HepG2 (cell line): Measurements from ENCODE around the gene PA2G4. TPM values are rescaled to one million over a fixed set of nuclear protein-coding genes. Genes with fewer than 3 reads are reported as not detected.

Experiments used
- ADNP ChIP-seq: sonication (generic); formaldehyde crosslinking; IDR thresholded peaks from 2 replicates; pipeline ENCODE4 v1.4.0; 2020; ENCODE audit warnings: missing genetic modification reagents
- CHD4 ChIP-seq: fragments of 200-600 bp; sonication (generic); IDR thresholded peaks from 2 replicates; pipeline ENCODE4 v1.7.0; 2017; ENCODE audit warnings: mild to moderate bottlenecking, low read length, borderline replicate concordance
- KAT2B ChIP-seq: fragments of 150-350 bp; IDR thresholded peaks from 2 replicates; pipeline ENCODE4 v1.6.1; 2014; ENCODE audit warnings: low read depth, low read length, borderline replicate concordance
- MTF1 ChIP-seq: sonication (generic); formaldehyde crosslinking; IDR thresholded peaks from 2 replicates; pipeline ENCODE4 v1.5.0; 2020; ENCODE audit warnings: missing genetic modification reagents
- MXD3 ChIP-seq: IDR thresholded peaks from 2 replicates; pipeline ENCODE4 v1.6.1; 2016; ENCODE audit warnings: mild to moderate bottlenecking, missing biosample characterization, missing genetic modification reagents
- NBN ChIP-seq: fragments of 450-650 bp; conservative IDR thresholded peaks from 2 replicates; pipeline ENCODE4 v1.6.1; 2017
- NCOA1 ChIP-seq: sonication (generic); formaldehyde crosslinking; IDR thresholded peaks from 2 replicates; pipeline ENCODE4 v1.9.0; 2021; ENCODE audit warnings: missing genetic modification reagents
- RXRA ChIP-seq: sonication (generic); formaldehyde crosslinking; IDR thresholded peaks from 2 replicates; pipeline ENCODE4 v1.5.1; 2020; ENCODE audit warnings: missing genetic modification reagents
- SNAPC4 ChIP-seq: sonication (generic); formaldehyde crosslinking; IDR thresholded peaks from 2 replicates; pipeline ENCODE4 v1.4.0; 2020; ENCODE audit warnings: mild to moderate bottlenecking, missing genetic modification reagents
- ZEB1 ChIP-seq: IDR thresholded peaks from 2 replicates; pipeline ENCODE4 v1.6.1; 2012; ENCODE audit warnings: mild to moderate bottlenecking, low read depth, inconsistent platforms; ENCODE audit not compliant: insufficient replicate concordance
- ZFAT ChIP-seq: sonication (generic); formaldehyde crosslinking; conservative IDR thresholded peaks from 2 replicates; pipeline ENCODE4 v1.8.1; 2023; ENCODE audit warnings: missing genetic modification reagents, inconsistent platforms
- ZNF225 ChIP-seq: sonication (generic); formaldehyde crosslinking; IDR thresholded peaks from 2 replicates; pipeline ENCODE4 v1.4.0; 2020; ENCODE audit warnings: mild to moderate bottlenecking, missing genetic modification reagents
- ZNF235 ChIP-seq: sonication (generic); formaldehyde crosslinking; IDR thresholded peaks from 2 replicates; pipeline ENCODE4 v1.8.1; 2023; ENCODE audit warnings: mild to moderate bottlenecking, missing genetic modification reagents, borderline replicate concordance
- ZNF362 ChIP-seq: sonication (generic); formaldehyde crosslinking; IDR thresholded peaks from 2 replicates; pipeline ENCODE4 v1.4.0; 2020; ENCODE audit warnings: missing genetic modification reagents, mild to moderate bottlenecking, borderline replicate concordance
- ZNF556 ChIP-seq: sonication (generic); formaldehyde crosslinking; IDR thresholded peaks from 2 replicates; pipeline ENCODE4 v1.4.0; 2020; ENCODE audit warnings: mild to moderate bottlenecking, missing genetic modification reagents, borderline replicate concordance
- ZNF577 ChIP-seq: sonication (generic); formaldehyde crosslinking; IDR thresholded peaks from 2 replicates; pipeline ENCODE4 v1.4.0; 2020; ENCODE audit warnings: mild to moderate bottlenecking, low read depth, missing genetic modification reagents, borderline replicate concordance
- ZNF770 ChIP-seq: sonication (generic); formaldehyde crosslinking; IDR thresholded peaks from 2 replicates; pipeline ENCODE4 v1.5.0; 2020; ENCODE audit warnings: mild to moderate bottlenecking, missing genetic modification reagents
- ZNF773 ChIP-seq: sonication (generic); formaldehyde crosslinking; IDR thresholded peaks from 2 replicates; pipeline ENCODE4 v1.4.0; 2020; ENCODE audit warnings: missing genetic modification reagents, borderline replicate concordance
- polyA plus RNA-seq, 8 experiments: library from polyadenylated mRNA; depleted of rRNA in 3 of 8; stranded (reverse) in 7 of 8; unstranded in 1 of 8; fragments of >200 nt; fragmentation: Illumina TruSeq in 4 of 8; extraction: Trizol in 4 of 8; gene quantifications; 2 replicates each; pipeline versions ENCODE4 v1.2.1 to v1.2.3, GENCODE V29; 2011 to 2016; ENCODE audit warnings: low read depth in 4 of 8, missing spikeins in 1 of 8, mixed read lengths in 1 of 8; ENCODE audit not compliant: insufficient read depth in 1 of 8
- total RNA-seq, 5 experiments: library from RNA; depleted of rRNA; stranded (reverse); fragments of >200 nt; fragmentation: Illumina TruSeq; extraction: Trizol; gene quantifications; 2 replicates each; pipeline ENCODE4 v1.2.3, GENCODE V29; 2016; ENCODE audit warnings: low read depth in 1 of 5
- TF ChIP-seq, protein P1 (sequence below): sonication (generic); formaldehyde crosslinking; IDR thresholded peaks from 2 replicates; pipeline ENCODE4 v1.5.0; 2020; ENCODE audit warnings: missing genetic modification reagents

The PA2G4 gene
- total and polyA plus RNA-seq, 2 of the 13 experiments (the other 11 are each of a cell fraction or from before 2014, with no cell fraction given), result 147 to 240 TPM

- TF ChIP-seq ZNF225 (CRISPR knock-in tag) (peak; percentile 89; the same call in 1 of the 2 replicates), NBN (no peak), ZNF362 (peak; percentile 66; the same call in 1 of the 2 replicates), ZEB1 (peak; percentile 86), RXRA (CRISPR knock-in tag) (peak; percentile 98), ZNF235 (peak; percentile 40; the same call in 1 of the 2 replicates), CHD4 (no peak), ZNF770 (CRISPR knock-in tag) (peak; percentile 50; the same call in 1 of the 2 replicates), ZNF577 (no peak), NCOA1 (CRISPR knock-in tag) (no peak; the same call in 1 of the 2 replicates), ZNF773 (CRISPR knock-in tag) (no peak), ZNF556 (CRISPR knock-in tag) (peak; percentile 97; the same call in 1 of the 2 replicates), ZFAT (no peak), ADNP (CRISPR knock-in tag) (no peak), KAT2B (no peak), SNAPC4 (CRISPR knock-in tag) (no peak), MXD3 (CRISPR knock-in tag) (0 out of 2 replicates have a peak, but pooled peaks have one; percentile 57), MTF1 (no peak)
- TF ChIP-seq, protein P1, sequence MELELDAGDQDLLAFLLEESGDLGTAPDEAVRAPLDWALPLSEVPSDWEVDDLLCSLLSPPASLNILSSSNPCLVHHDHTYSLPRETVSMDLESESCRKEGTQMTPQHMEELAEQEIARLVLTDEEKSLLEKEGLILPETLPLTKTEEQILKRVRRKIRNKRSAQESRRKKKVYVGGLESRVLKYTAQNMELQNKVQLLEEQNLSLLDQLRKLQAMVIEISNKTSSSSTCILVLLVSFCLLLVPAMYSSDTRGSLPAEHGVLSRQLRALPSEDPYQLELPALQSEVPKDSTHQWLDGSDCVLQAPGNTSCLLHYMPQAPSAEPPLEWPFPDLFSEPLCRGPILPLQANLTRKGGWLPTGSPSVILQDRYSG (CRISPR knock-in tag), result no peak
These were observed 22.7 kb upstream of the PA2G4 start (continued) for GRCh38 chr12:56081393-56082347.
